GM18499 (cell line): ENCODE data around the gene DDX52.
"Not testable (repeated sequence)": the region's sequence is repeated elsewhere in the genome, so short reads cannot be mapped to it uniquely, and the experiment has no call there.

ENCODE experiments used
- ATAC-seq: cut with Tn5 transposase; IDR thresholded peaks from one replicate; pipeline ENCODE4 v1.9.1; 2021; ENCODE audit warnings: moderate number of reproducible peaks; ENCODE audit not compliant: insufficient read depth, unreplicated experiment

DDX52 gene

GRCh38 chr17:37659925-37660324 lies 16.7 kb upstream of the DDX52 start:
- no peak for ATAC-seq

- ATAC-seq, result no peak
Observed at GRCh38 chr17:37657202-37657601, 14.0 kb upstream of the DDX52 start.

GRCh38 chr17:37651849-37652248 lies 8.6 kb upstream of the DDX52 start:
- ATAC-seq, result no peak

GRCh38 chr17:37650419-37651003 lies 7.3 kb upstream of the DDX52 start:
- no peak for ATAC-seq

GRCh38 chr17:37648555-37648954 lies 5.3 kb upstream of the DDX52 start:
- no peak for ATAC-seq

- ATAC-seq, result no peak
Observed at GRCh38 chr17:37647856-37648255, 4.6 kb upstream of the DDX52 start.

- ATAC-seq, result no peak
Observed at GRCh38 chr17:37643869-37644268, 623 bp upstream of the DDX52 start.

GRCh38 chr17:37642681-37643080 lies 565 bp downstream of the DDX52 start:
- no peak for ATAC-seq

- ATAC-seq, result no peak
Observed at GRCh38 chr17:37640015-37640414, 3.2 kb downstream of the DDX52 start.

- ATAC-seq, result no peak
Observed at GRCh38 chr17:37637956-37638355, 5.3 kb downstream of the DDX52 start.

GRCh38 chr17:37616430-37616829 lies 26.8 kb downstream of the DDX52 start:
- ATAC-seq, result not testable (repeated sequence)

- no peak for ATAC-seq
Observed at GRCh38 chr17:37614823-37615222, 28.4 kb downstream of the DDX52 start.

- ATAC-seq, result no peak
Observed at GRCh38 chr17:37614391-37614790, 28.9 kb downstream of the DDX52 start.

GRCh38 chr17:37610971-37611370 lies 32.3 kb downstream of the DDX52 start:
- no peak for ATAC-seq

GRCh38 chr17:37610041-37610420 lies 33.2 kb downstream of the DDX52 start:
- not testable (repeated sequence) for ATAC-seq

- ATAC-seq, result peak; percentile 78
Observed at GRCh38 chr17:37609170-37610040, 33.8 kb downstream of the DDX52 start, which contains the start of gene SYNRG. Gene SYNRG, minus strand, starts transcription at chr17:37609418. Its CDS starts 63 bp downstream, at chr17:37609355.

- ATAC-seq, result no peak
Observed at GRCh38 chr17:37608351-37609169, 34.7 kb downstream of the DDX52 start.

- ATAC-seq, result no peak
Observed at GRCh38 chr17:37607637-37608331, 35.5 kb downstream of the DDX52 start.

GRCh38 chr17:37605813-37606505 lies 37.3 kb downstream of the DDX52 start:
- no peak for ATAC-seq

GRCh38 chr17:37605081-37605480 lies 38.2 kb downstream of the DDX52 start:
- ATAC-seq, result no peak
